Kidney epithelial cell (primary cell): ENCODE data around the gene ZC3H6. TPM values are rescaled to one million over a fixed set of nuclear protein-coding genes. Genes with fewer than 3 reads are reported as not detected.

ENCODE experiments used
- DNase-seq: peaks from one replicate; pipeline ENCODE4 v3.0.0-alpha.2; 2010; ENCODE audit warnings: low read depth
- H3K27me3 ChIP-seq: 2 replicates; pipeline ENCODE4 v1.6.0; 2011; ENCODE audit warnings: low read length; ENCODE audit not compliant: control insufficient read depth, insufficient read depth
- H3K36me3 ChIP-seq: 2 replicates; pipeline ENCODE4 v1.5.1; 2011; ENCODE audit warnings: low read length; ENCODE audit not compliant: control insufficient read depth, insufficient read depth
- H3K4me3 ChIP-seq: 2 replicates; pipeline ENCODE4 v1.5.1; 2011; ENCODE audit warnings: low read depth, mild to moderate bottlenecking, control low read depth, low read length
- CTCF ChIP-seq: IDR thresholded peaks from 2 replicates; pipeline ENCODE4 v1.5.1; 2011; ENCODE audit warnings: mild to moderate bottlenecking, moderate library complexity, low read length, control low read depth, inconsistent platforms; ENCODE audit not compliant: insufficient read depth, poor library complexity, severe bottlenecking
- total RNA-seq: library from RNA; depleted of rRNA; stranded (reverse); fragments of >200 nt; gene quantifications from 2 replicates; pipeline ENCODE4 v1.2.3, GENCODE V29; 2015

The ZC3H6 gene
- total RNA-seq, 1 donor from 2014 or later = 8.4 TPM

GRCh38 chr2:112255875-112256274 is 19.5 kb upstream of the ZC3H6 start:
- no peak overlapping the region for H3K4me3 ChIP-seq
- DNase-seq = no peak
- H3K36me3 ChIP-seq = no peaks in the 10 kb centered on the region
- no peak for TF ChIP-seq CTCF
- H3K27me3 ChIP-seq = no peaks in the 10 kb centered on the region

DNA sequence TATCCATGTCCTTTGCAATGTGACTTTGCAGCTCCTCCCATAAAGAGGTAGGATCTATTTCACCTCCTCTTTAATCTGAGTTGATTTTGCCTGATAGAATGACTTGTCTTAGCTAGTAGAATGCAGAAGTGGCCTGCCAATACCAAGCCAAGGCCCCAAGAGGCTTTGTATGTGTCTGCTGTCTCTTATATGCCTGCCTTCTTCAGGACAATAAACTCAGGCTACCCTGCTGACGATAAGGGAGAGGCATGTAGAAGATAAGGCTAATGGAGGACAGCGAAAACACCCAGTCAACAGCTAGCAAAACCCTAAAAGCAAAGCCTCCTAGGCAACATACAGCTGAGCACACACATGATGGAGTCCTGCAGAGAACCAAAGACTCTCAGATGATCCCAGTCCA is 18.7 kb upstream of the ZC3H6 start:
- no peak for DNase-seq
- Histone ChIP-seq H3K27me3 (no peaks in the 10 kb centered on the region), H3K36me3 (no peaks in the 10 kb centered on the region), H3K4me3 (no peak overlapping the region)
- TF ChIP-seq CTCF = no peak

GRCh38 chr2:112257575-112257974 is 17.8 kb upstream of the ZC3H6 start:
- Histone ChIP-seq H3K27me3 (no peaks in the 10 kb centered on the region), H3K4me3 (no peak overlapping the region), H3K36me3 (no peaks in the 10 kb centered on the region)
- no peak for TF ChIP-seq CTCF
- DNase-seq = peak; percentile 35

- peak; percentile 23 for DNase-seq
- Histone ChIP-seq H3K27me3 (no peaks in the 10 kb centered on the region), H3K4me3 (no peak overlapping the region), H3K36me3 (no peaks in the 10 kb centered on the region)
- peak; percentile 99 for TF ChIP-seq CTCF
These were observed 15.7 kb upstream of the ZC3H6 start for GRCh38 chr2:112259509-112260294.

GRCh38 chr2:112260295-112260625 is 15.1 kb upstream of the ZC3H6 start:
- no peak for DNase-seq
- Histone ChIP-seq H3K27me3 (no peaks in the 10 kb centered on the region), H3K36me3 (no peaks in the 10 kb centered on the region), H3K4me3 (no peak overlapping the region)
- no peak for TF ChIP-seq CTCF

- DNase-seq = no peak
- Histone ChIP-seq H3K36me3 (no peaks in the 10 kb centered on the region), H3K27me3 (no peaks in the 10 kb centered on the region), H3K4me3 (no peak overlapping the region)
- no peak for TF ChIP-seq CTCF
These were observed 12.5 kb upstream of the ZC3H6 start for GRCh38 chr2:112262876-112263275.
